ENCODE results near the gene FAF1. TPM values are rescaled to one million over a fixed set of nuclear protein-coding genes. Genes with fewer than 3 reads are reported as not detected.

The FAF1 gene
- total and polyA plus RNA-seq, 9 of the 15 experiments (the other 6 are each of a cell fraction or from before 2014, with no cell fraction given), result 48.7 to 225 (median 118) TPM

- TF ChIP-seq RREB1 (CRISPR knock-in tag; IDR thresholded peaks at IDR 0.05), result peak; percentile 54; the same call in 1 of the 2 replicates
- TF ChIP-seq BACH1 (tag; IDR thresholded peaks at IDR 0.05), result 0 out of 2 replicates have a peak, but pooled peaks have one; percentile 26
- no peak for TF ChIP-seq TOE1 (IDR thresholded peaks at IDR 0.05; ENCODE audit: borderline replicate concordance)
- no peak for TF ChIP-seq TOE1 (CRISPR knock-in tag; IDR thresholded peaks at IDR 0.05; ENCODE audit: borderline replicate concordance, low read depth)
- TF ChIP-seq TAF9B (IDR thresholded peaks at IDR 0.05; ENCODE audit: partially characterized antibody), result peak; percentile 52
- TF ChIP-seq HES1 (IDR thresholded peaks at IDR 0.05; ENCODE audit: low read depth), result peak; percentile 29; the same call in 1 of the 2 replicates
- TF ChIP-seq, protein P1, sequence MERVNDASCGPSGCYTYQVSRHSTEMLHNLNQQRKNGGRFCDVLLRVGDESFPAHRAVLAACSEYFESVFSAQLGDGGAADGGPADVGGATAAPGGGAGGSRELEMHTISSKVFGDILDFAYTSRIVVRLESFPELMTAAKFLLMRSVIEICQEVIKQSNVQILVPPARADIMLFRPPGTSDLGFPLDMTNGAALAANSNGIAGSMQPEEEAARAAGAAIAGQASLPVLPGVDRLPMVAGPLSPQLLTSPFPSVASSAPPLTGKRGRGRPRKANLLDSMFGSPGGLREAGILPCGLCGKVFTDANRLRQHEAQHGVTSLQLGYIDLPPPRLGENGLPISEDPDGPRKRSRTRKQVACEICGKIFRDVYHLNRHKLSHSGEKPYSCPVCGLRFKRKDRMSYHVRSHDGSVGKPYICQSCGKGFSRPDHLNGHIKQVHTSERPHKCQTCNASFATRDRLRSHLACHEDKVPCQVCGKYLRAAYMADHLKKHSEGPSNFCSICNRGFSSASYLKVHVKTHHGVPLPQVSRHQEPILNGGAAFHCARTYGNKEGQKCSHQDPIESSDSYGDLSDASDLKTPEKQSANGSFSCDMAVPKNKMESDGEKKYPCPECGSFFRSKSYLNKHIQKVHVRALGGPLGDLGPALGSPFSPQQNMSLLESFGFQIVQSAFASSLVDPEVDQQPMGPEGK (CRISPR knock-in tag; IDR thresholded peaks at IDR 0.05; ENCODE audit: borderline replicate concordance), result no peak
- TF ChIP-seq TGIF2 (CRISPR knock-in tag; IDR thresholded peaks at IDR 0.05), result no peak
- peak; percentile 52; the same call in 1 of the 2 replicates for TF ChIP-seq ARID1B (IDR thresholded peaks at IDR 0.05)
- 0 out of 4 replicates have a peak, but pooled peaks of 1 of the 2 experiments have one; percentile 40 for TF ChIP-seq HDAC1 (IDR thresholded peaks at IDR 0.05)
- no peak for TF ChIP-seq U2AF1 (optimal IDR thresholded peaks at IDR 0.05; ENCODE audit: low read depth, low read length)
- peak; percentile 62; the same call in 1 of the 2 replicates for TF ChIP-seq ZBTB26 (CRISPR knock-in tag; IDR thresholded peaks at IDR 0.05)
These were observed 19.1 kb upstream of the FAF1 start (continued) for GRCh38 chr1:50978852-50979781.

Data from K562 (cell line).